Umbilical cord (tissue), 2 donors: ENCODE results near the gene PPP1R13B. TPM values are rescaled to one million over a fixed set of nuclear protein-coding genes. Genes with fewer than 3 reads are reported as not detected.
"Not testable (repeated sequence)": the region's sequence is repeated elsewhere in the genome, so short reads cannot be mapped to it uniquely, and the experiment has no call there.

Experiments
- DNase-seq: peaks from one replicate; pipeline ENCODE4 v3.0.0-alpha.2; 2015; ENCODE audit warnings: low spot score
- total RNA-seq: library from RNA; depleted of rRNA; stranded (reverse); fragments of >200 nt; gene quantifications from one replicate; pipeline ENCODE4 v1.2.3, GENCODE V29; 2014; ENCODE audit warnings: low replicate concordance; ENCODE audit not compliant: insufficient read depth

Gene PPP1R13B
- total RNA-seq, 1 donor from 2014 or later = 3.4 TPM

- DNase-seq = no peak
Observed at GRCh38 chr14:103861413-103862392, 14.3 kb upstream of the PPP1R13B start.

- DNase-seq = no peak
Observed at GRCh38 chr14:103859416-103860202, 12.2 kb upstream of the PPP1R13B start.

- no peak for DNase-seq
Observed at GRCh38 chr14:103858063-103858781, 10.8 kb upstream of the PPP1R13B start.

GRCh38 chr14:103857256-103857655 is 9.9 kb upstream of the PPP1R13B start:
- no peak for DNase-seq

- no peak for DNase-seq
Observed at GRCh38 chr14:103856607-103857006, 9.2 kb upstream of the PPP1R13B start.

GRCh38 chr14:103856105-103856504 is 8.7 kb upstream of the PPP1R13B start:
- DNase-seq = no peak

GRCh38 chr14:103855734-103856095 is 8.3 kb upstream of the PPP1R13B start:
- no peak for DNase-seq

- peak; percentile 64 for DNase-seq
Observed at GRCh38 chr14:103854822-103855733, 7.7 kb upstream of the PPP1R13B start.

GRCh38 chr14:103854017-103854808 is 6.8 kb upstream of the PPP1R13B start:
- DNase-seq = no peak

GRCh38 chr14:103849151-103849886 is 1.9 kb upstream of the PPP1R13B start:
- no peak for DNase-seq

- no peak for DNase-seq
Observed at GRCh38 chr14:103848175-103849077, 1.1 kb upstream of the PPP1R13B start.

GRCh38 chr14:103846543-103847450 is 578 bp downstream of the PPP1R13B start:
- DNase-seq = no peak

GRCh38 chr14:103846097-103846496 is 1.3 kb downstream of the PPP1R13B start:
- no peak for DNase-seq

GRCh38 chr14:103845327-103845726 is 2.0 kb downstream of the PPP1R13B start:
- DNase-seq = no peak

- DNase-seq = not testable (repeated sequence)
Observed at GRCh38 chr14:103841265-103841664, 6.1 kb downstream of the PPP1R13B start.

- no peak for DNase-seq
Observed at GRCh38 chr14:103840014-103840413, 7.4 kb downstream of the PPP1R13B start.

- DNase-seq = no peak
Observed at GRCh38 chr14:103839579-103839978, 7.8 kb downstream of the PPP1R13B start.
